Neural cell (in vitro differentiated cells): ENCODE results near the gene MAGI1. TPM values are rescaled to one million over a fixed set of nuclear protein-coding genes. Genes with fewer than 3 reads are reported as not detected.

Source experiments
- H2AFZ ChIP-seq: fragments of 200-600, 300-800 bp; sonication (generic), shearing (Covaris generic); 2 replicates; pipeline ENCODE4 v1.6.0; 2014; ENCODE audit warnings: low read depth, mild to moderate bottlenecking, antibody characterized with exemption, low read length, moderate library complexity
- H3F3A ChIP-seq: fragments of 200-600 bp; shearing (Covaris generic); 2 replicates; pipeline ENCODE4 v1.6.1; 2016; ENCODE audit warnings: mild to moderate bottlenecking, moderate library complexity, mixed read lengths, antibody characterized with exemption, low read length; ENCODE audit not compliant: insufficient read depth, poor library complexity, severe bottlenecking
- H3K27ac ChIP-seq: fragments of 200-600, 300-800 bp; sonication (generic), shearing (Covaris generic); 2 replicates; pipeline ENCODE4 v1.5.1; 2014; ENCODE audit warnings: mild to moderate bottlenecking, low read length, moderate library complexity
- H3K27me3 ChIP-seq: fragments of 300-800, 200-600 bp; sonication (generic), shearing (Covaris generic); 2 replicates; pipeline ENCODE4 v1.6.0; 2014; ENCODE audit warnings: mild to moderate bottlenecking, low read depth, low read length, moderate library complexity; ENCODE audit not compliant: insufficient read depth
- H3K36me3 ChIP-seq: fragments of 300-800, 200-600 bp; sonication (generic), shearing (Covaris generic); 2 replicates; pipeline ENCODE4 v1.5.1; 2014; ENCODE audit warnings: mild to moderate bottlenecking, antibody characterized with exemption, low read length, moderate library complexity; ENCODE audit not compliant: insufficient read depth
- H3K4me2 ChIP-seq: fragments of 300-800, 200-600 bp; sonication (generic), shearing (Covaris generic); 2 replicates; pipeline ENCODE4 v1.6.0; 2014; ENCODE audit warnings: mild to moderate bottlenecking, low read length
- H3K4me3 ChIP-seq: fragments of 300-800, 200-600 bp; sonication (generic), shearing (Covaris generic); 2 replicates; pipeline ENCODE4 v1.5.1; 2014; ENCODE audit warnings: mild to moderate bottlenecking, low read length, moderate library complexity
- H3K79me2 ChIP-seq: fragments of 200-600 bp; shearing (Covaris generic); replicated peaks from 2 replicates; pipeline ENCODE4 v1.6.0; 2014; ENCODE audit warnings: mild to moderate bottlenecking, low read length, moderate library complexity; ENCODE audit not compliant: insufficient read depth
- H3K9ac ChIP-seq: fragments of 300-800, 200-600 bp; sonication (generic), shearing (Covaris generic); 2 replicates; pipeline ENCODE4 v1.6.1; 2016; ENCODE audit warnings: mild to moderate bottlenecking, low read length, mixed read lengths
- H3K9me2 ChIP-seq: fragments of 200-600 bp; shearing (Covaris generic); 2 replicates; pipeline ENCODE4 v1.6.1; 2016; ENCODE audit warnings: mild to moderate bottlenecking, low read length, mixed read lengths; ENCODE audit not compliant: insufficient read depth
- H3K9me3 ChIP-seq: fragments of 200-600, 300-800 bp; sonication (generic), shearing (Covaris generic); 2 replicates; pipeline ENCODE4 v1.6.1; 2016; ENCODE audit warnings: mild to moderate bottlenecking, mixed run types, low read length, moderate library complexity, mixed read lengths
- H4K20me1 ChIP-seq: fragments of 200-600 bp; shearing (Covaris generic); 2 replicates; pipeline ENCODE4 v1.6.1; 2016; ENCODE audit warnings: mild to moderate bottlenecking, mixed run types; ENCODE audit not compliant: insufficient read depth
- EP300 ChIP-seq: fragments of 450-650 bp; conservative IDR thresholded peaks from 2 replicates; pipeline ENCODE4 v1.6.1; 2014; ENCODE audit warnings: antibody characterized with exemption, mild to moderate bottlenecking, moderate library complexity; ENCODE audit not compliant: poor library complexity, severe bottlenecking
- EZH2 ChIP-seq: fragments of 200-600, 300-800 bp; shearing (Covaris generic), sonication (generic); IDR thresholded peaks from 2 replicates; pipeline ENCODE4 v1.6.1; 2014; ENCODE audit warnings: antibody characterized with exemption, low read length, borderline replicate concordance, mild to moderate bottlenecking; ENCODE audit not compliant: insufficient read depth, poor library complexity, severe bottlenecking
- MXI1 ChIP-seq: fragments of 450-650 bp; conservative IDR thresholded peaks from 2 replicates; pipeline ENCODE4 v1.6.1; 2014; ENCODE audit warnings: antibody characterized with exemption, mild to moderate bottlenecking; ENCODE audit not compliant: poor library complexity, severe bottlenecking
- POLR2AphosphoS5 ChIP-seq: IDR thresholded peaks from 2 replicates; pipeline ENCODE4 v1.6.1; 2012
- RAD21 ChIP-seq: fragments of 450-650 bp; conservative IDR thresholded peaks from 2 replicates; pipeline ENCODE4 v1.6.1; 2014; ENCODE audit warnings: antibody characterized with exemption, mild to moderate bottlenecking, moderate library complexity
- SMC3 ChIP-seq: fragments of 450-650 bp; conservative IDR thresholded peaks from 2 replicates; pipeline ENCODE4 v1.6.1; 2014; ENCODE audit warnings: antibody characterized with exemption, mild to moderate bottlenecking, moderate library complexity; ENCODE audit not compliant: poor library complexity
- TAF1 ChIP-seq: IDR thresholded peaks from 2 replicates; pipeline ENCODE4 v1.6.1; 2012; ENCODE audit warnings: low read depth
- polyA plus RNA-seq: library from polyadenylated mRNA; depleted of rRNA; stranded (reverse); fragments of >200 nt; gene quantifications from 2 replicates; pipeline ENCODE4 v1.2.3, GENCODE V29; 2014
- TF ChIP-seq, protein P1 (sequence below): IDR thresholded peaks from 2 replicates; pipeline ENCODE4 v1.6.1; 2012; ENCODE audit warnings: borderline replicate concordance
- TF ChIP-seq, protein P2 (sequence below): fragments of 450-650 bp; IDR thresholded peaks from 2 replicates; pipeline ENCODE4 v1.5.1; 2014; ENCODE audit warnings: antibody characterized with exemption, mild to moderate bottlenecking, moderate library complexity; ENCODE audit not compliant: poor library complexity, severe bottlenecking

The MAGI1 gene
- polyA plus RNA-seq, 1 donor from 2014 or later, result 44.7 TPM

DNA sequence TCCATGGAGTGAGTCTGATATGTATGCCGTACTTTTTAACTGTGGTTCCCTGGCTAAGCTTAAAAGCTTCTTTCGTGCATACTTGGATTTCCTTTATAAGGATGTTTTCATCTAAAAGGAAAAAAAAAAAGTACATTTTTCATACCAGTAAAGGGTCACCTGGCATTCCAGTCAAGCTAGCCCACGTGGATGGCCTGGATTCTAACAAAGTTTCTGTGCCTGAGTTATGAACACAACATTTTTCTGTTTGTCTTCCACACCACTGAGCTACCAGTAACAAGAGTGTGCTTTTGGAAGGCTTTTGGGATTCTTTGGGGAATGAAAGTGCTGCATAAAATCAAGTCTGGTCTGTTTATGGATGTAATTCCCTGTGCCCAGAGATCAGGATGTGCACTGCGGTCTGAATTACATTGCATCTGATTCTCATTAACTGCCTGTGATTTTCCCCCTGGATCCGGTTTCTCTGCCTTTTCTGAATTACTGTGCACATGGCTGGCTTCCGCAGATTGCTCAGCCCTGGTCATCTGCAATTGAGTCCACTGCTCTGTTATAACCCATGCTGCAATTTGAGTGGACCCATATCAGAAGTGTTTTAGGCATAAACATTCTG, 38.2 kb upstream of the MAGI1 start:
- H3K27ac ChIP-seq, result no peak overlapping the region
- no peaks in the 10 kb centered on the region for H4K20me1 ChIP-seq
- no peak overlapping the region for H3K4me3 ChIP-seq
- no peaks in the 10 kb centered on the region for H3K27me3 ChIP-seq
- H2AFZ ChIP-seq, result no peak overlapping the region
- H3K4me2 ChIP-seq, result no peak overlapping the region
- H3K9me3 ChIP-seq, result no peaks in the 10 kb centered on the region
- H3K9me2 ChIP-seq, result no peaks in the 10 kb centered on the region
- TF ChIP-seq EZH2 (no peak), TAF1 (no peak), POLR2AphosphoS5 (no peak), EP300 (no peak), RAD21 (no peak), MXI1 (no peak), SMC3 (no peak)
- TF ChIP-seq, protein P1, sequence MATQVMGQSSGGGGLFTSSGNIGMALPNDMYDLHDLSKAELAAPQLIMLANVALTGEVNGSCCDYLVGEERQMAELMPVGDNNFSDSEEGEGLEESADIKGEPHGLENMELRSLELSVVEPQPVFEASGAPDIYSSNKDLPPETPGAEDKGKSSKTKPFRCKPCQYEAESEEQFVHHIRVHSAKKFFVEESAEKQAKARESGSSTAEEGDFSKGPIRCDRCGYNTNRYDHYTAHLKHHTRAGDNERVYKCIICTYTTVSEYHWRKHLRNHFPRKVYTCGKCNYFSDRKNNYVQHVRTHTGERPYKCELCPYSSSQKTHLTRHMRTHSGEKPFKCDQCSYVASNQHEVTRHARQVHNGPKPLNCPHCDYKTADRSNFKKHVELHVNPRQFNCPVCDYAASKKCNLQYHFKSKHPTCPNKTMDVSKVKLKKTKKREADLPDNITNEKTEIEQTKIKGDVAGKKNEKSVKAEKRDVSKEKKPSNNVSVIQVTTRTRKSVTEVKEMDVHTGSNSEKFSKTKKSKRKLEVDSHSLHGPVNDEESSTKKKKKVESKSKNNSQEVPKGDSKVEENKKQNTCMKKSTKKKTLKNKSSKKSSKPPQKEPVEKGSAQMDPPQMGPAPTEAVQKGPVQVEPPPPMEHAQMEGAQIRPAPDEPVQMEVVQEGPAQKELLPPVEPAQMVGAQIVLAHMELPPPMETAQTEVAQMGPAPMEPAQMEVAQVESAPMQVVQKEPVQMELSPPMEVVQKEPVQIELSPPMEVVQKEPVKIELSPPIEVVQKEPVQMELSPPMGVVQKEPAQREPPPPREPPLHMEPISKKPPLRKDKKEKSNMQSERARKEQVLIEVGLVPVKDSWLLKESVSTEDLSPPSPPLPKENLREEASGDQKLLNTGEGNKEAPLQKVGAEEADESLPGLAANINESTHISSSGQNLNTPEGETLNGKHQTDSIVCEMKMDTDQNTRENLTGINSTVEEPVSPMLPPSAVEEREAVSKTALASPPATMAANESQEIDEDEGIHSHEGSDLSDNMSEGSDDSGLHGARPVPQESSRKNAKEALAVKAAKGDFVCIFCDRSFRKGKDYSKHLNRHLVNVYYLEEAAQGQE, result no peak
- TF ChIP-seq, protein P2, sequence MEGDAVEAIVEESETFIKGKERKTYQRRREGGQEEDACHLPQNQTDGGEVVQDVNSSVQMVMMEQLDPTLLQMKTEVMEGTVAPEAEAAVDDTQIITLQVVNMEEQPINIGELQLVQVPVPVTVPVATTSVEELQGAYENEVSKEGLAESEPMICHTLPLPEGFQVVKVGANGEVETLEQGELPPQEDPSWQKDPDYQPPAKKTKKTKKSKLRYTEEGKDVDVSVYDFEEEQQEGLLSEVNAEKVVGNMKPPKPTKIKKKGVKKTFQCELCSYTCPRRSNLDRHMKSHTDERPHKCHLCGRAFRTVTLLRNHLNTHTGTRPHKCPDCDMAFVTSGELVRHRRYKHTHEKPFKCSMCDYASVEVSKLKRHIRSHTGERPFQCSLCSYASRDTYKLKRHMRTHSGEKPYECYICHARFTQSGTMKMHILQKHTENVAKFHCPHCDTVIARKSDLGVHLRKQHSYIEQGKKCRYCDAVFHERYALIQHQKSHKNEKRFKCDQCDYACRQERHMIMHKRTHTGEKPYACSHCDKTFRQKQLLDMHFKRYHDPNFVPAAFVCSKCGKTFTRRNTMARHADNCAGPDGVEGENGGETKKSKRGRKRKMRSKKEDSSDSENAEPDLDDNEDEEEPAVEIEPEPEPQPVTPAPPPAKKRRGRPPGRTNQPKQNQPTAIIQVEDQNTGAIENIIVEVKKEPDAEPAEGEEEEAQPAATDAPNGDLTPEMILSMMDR, result no peak
- H3F3A ChIP-seq, result no peaks in the 10 kb centered on the region
- no peaks in the 10 kb centered on the region for H3K36me3 ChIP-seq
- H3K79me2 ChIP-seq, result no peaks in the 10 kb centered on the region
- no peak overlapping the region for H3K9ac ChIP-seq

DNA sequence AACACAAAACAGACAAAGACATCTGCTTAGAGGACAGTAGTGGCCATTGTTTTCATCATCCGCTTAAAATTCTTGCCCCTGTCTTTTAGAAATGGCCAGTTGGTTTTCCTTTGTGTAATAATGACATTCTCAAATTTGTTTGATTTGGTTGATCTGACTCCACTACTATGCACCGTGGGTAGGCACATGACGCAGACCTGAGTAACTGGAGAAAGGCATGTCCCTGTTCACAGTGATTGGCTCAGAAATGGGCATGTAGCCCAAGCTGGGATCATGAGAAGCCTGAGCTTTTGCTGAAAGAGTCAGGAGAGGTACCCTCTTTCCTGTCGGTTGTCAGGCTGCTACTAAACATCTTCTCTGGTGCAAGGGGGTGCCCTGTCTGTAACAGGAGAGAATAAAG, 36.6 kb upstream of the MAGI1 start:
- H3K9ac ChIP-seq, result no peak overlapping the region
- H2AFZ ChIP-seq, result no peak overlapping the region
- no peaks in the 10 kb centered on the region for H3K79me2 ChIP-seq
- H3K9me3 ChIP-seq, result no peaks in the 10 kb centered on the region
- no peak overlapping the region for H3K27ac ChIP-seq
- H3K4me3 ChIP-seq, result no peak overlapping the region
- H3F3A ChIP-seq, result no peaks in the 10 kb centered on the region
- H3K36me3 ChIP-seq, result no peaks in the 10 kb centered on the region
- no peaks in the 10 kb centered on the region for H3K27me3 ChIP-seq
- no peaks in the 10 kb centered on the region for H4K20me1 ChIP-seq
- no peak overlapping the region for H3K4me2 ChIP-seq
- no peaks in the 10 kb centered on the region for H3K9me2 ChIP-seq
- TF ChIP-seq, protein P1, result no peak
- TF ChIP-seq MXI1 (no peak), TAF1 (no peak), EP300 (no peak), RAD21 (no peak), POLR2AphosphoS5 (no peak), SMC3 (no peak), EZH2 (no peak)
- TF ChIP-seq, protein P2, result no peak
